ENCODE results near the gene HOXA13.
A peak's percentile ranks its signal among the peaks of the same experiment; 100 is the strongest.

The HOXA13 gene

DNA sequence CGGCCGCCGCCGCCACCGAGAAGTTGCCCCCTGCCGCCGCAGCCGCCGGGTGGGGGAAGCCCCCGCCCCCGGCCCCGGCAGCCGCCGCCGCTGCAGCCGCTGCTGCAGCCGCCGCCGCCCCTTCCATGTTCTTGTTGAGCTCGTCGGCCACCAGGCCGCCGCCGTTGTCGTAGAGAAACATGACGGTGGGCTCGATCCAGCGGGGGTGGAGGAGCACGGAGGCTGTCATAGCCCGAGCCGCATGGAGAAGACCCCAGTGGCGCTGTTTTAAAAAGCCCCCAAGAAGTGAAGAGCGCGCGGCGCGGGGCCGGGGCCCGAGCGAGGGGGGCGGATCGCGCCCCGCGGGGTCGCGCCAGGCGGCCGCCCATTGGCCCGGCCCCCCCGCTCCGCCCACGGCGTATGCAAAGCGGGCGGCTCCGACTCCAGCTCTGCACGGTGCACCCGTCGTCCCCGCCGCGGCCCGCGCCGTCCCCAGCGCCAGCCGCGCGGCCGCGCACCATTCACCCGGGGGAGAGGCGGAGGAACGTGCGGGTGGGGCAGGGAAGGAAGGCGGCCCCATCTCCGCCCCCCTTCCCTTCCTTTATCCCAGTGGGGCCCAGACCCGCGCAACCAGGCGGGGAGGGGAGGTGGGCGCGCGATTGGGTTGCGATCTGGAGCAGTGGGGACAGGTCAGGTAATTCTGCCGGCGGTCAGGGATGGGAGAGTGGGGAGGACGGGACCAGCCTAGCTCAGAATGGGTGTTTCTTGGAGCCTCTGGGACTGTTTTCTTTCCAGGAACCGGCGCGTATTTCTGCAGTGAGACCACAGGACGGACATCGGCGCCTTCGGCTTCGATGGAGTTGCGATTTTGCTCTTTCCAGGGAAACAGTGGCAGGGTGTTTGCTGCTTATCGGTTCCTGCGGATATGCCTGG lies at the start of gene HOXA13:
HOXA13 (minus strand) TSS at position 243 of the 912 bp plus-strand sequence; CDS start at position 229, 14 bp downstream.
- no peak for DNase-seq (ENCODE audit: low read depth in 2 of 2)

DNA sequence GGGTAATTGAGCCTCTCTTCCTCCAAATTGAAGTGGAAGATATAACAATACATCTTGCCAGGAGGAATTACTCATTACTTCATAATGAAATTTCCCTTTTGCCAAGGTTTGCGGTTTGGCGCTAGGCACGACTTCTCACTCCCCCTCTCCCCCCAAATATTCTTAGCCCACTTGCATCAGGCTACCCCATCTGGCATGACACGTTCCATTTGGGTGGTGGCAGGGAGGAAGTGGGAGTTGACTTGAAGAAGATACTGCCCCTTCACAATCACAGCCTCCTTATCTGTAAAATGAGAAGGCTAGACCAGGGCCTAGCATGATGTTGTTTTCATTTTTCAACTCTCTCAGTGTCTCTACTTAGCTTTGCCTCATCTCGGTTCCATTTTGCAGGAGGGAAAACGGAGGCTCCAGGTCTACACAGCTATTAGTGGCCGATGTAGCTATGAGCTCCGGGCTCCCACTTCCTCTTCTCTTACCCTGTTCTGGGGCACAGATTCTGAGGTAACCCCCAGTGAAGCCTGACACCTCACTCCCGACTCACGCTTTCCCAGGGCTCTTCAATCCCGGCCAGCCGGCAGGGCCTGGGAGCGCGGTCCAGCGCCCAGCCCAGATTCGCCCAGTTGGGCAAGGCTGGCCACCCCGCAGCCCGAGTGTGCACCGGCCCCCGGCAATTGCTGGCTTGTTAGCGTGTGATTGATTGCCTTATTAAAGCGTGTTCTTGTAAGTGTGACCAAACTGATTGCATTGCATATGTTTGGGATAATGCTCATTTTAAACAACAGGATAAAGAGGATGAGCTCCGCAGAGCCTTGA lies 49.2 kb upstream of the HOXA13 start:
- DNase-seq (ENCODE audit: low read depth in 2 of 2) = no peak

DNA sequence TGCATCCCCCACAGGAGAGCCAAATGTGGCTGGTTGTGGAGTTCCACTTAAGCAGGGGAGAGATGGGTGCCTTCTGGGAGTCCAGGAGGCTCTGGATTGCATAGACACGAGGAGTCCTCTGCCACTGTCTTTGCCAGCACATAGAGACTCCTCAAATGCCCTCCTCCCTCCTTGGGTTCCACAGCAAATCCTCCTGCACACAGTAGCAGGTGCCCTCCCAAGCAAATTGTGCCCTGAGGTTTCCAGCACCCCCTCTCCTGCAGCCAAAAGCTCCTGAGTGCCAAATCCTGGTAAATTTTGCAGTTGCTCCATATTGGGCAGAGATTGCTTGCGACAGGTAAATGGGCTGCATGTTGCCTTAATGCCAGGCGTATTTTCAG lies 48.5 kb upstream of the HOXA13 start:
- DNase-seq (ENCODE audit: low read depth in 2 of 2) = no peak

DNA sequence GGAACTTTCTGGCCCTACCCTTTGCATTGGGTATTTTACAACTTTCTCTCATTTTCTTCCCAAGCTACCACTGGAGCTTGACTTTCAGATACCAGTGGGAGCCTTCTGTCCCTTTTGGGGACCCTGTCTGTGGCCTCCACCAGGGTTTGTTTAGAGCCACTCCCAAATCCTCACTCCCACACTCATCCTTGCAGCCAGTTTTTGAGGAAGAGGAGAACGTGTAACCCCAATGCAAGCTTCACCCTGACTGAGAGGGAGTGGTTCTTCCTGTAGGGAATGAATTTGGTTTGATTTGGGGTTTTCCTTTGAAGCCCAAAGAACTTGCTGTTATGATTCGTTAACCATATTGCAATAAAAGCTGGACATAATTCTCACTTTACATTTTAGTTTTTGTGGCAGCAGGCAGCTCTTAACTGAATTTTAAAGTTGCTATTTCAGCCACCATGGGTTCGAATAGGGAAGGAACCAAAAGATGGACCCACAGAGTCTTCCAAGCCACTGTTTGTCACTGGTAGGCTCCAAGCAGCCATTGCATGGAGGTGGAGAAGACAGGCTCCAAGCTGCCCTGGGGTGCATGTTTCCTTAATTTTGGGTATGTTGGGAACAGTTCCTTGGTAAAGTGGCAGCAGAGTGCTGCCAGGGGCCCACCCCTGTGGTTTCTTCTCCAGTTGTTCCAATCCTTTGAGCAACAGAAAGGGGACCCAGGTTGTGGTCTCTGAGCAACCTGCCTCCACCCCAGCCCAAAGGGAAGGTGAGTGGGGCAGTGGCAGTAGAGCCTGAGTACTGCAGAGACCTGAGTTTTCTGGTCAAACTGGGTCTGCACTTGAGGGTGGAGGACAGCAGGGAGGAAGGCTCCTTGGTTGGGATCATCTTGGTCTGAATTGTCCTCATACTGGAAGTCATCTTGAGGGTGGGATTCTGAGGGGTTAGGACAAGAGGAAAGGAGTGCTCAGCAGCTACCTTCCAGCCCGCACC lies 47.8 kb upstream of the HOXA13 start:
- no peak for DNase-seq (ENCODE audit: low read depth in 2 of 2)

DNA sequence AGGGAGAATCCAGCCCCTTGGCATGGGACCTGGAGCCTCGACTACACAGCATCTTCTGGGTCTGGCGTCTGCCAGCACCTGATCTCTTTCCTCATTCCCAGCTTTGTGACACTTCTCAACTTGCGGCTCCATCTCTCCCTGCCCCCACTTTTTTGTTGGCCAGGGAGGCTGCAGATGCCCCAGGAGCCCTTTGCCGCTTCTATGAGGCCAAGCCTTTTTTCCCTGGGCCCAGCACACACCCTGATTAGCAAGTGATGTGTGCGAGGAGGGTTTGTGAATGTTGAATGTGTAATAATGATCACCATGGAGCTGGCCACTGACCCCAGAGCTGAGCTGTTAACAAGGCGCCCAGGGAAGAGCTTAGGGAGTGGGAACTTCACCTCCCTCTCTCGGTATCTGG lies 47.1 kb upstream of the HOXA13 start:
- no peak for DNase-seq (ENCODE audit: low read depth in 2 of 2)

DNA sequence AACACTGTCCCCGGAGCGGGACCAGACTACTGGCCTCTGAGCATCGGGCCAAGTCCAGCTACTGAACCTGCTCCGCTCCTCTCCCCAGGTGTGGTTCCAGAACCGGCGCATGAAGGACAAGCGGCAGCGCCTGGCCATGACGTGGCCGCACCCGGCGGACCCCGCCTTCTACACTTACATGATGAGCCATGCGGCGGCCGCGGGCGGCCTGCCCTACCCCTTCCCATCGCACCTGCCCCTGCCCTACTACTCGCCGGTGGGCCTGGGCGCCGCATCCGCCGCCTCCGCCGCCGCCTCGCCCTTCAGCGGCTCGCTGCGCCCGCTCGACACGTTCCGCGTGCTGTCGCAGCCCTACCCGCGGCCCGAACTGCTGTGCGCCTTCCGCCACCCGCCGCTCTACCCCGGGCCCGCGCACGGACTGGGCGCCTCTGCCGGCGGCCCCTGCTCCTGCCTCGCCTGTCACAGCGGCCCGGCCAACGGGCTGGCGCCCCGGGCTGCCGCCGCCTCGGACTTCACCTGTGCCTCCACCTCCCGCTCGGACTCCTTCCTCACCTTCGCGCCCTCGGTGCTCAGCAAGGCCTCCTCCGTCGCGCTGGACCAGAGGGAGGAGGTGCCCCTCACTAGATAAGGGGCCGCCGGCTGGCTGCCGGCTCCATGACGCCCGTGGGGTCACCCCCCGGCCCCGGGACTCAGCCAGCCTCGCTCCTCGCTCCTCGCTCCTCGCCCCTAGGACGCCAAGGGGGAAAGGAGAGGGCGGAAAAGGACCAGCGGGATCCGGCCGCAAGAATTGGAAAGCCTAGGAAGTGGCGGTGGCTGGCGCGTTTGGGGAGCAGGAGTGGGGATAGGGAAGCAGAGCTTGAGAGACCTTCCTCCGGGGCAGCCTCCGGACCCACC lies 46.2 kb upstream of the HOXA13 start:
- no peak for DNase-seq (ENCODE audit: low read depth in 2 of 2)

DNA sequence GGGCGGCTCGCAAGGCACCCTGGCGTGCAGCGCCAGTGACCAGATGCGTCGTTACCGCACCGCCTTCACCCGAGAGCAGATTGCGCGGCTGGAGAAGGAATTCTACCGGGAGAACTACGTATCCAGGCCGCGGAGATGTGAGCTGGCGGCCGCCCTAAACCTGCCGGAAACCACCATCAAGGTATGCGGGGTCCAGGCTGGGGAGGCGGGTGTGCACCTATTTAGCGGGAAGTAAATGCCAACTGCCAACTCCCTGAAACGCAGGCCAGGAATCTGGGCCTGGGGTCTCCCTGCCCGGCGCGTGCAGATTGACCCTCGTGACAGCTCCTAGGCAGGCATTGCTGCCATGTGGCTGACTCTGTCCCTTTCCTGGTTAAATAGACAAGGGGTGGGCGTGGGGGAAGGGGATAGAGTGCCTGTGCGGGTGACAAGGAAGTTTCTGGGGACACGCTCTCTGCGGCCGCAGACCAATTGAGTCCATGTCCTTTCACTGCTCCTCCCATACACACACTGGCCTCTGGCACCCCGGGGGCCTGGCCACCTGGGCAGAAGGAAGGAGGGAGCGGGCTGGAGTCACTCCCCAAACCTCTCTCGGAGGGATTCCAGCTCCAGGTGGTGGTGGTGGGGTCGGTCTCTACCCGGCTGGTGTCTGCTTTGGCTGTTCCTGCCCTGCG lies 45.4 kb upstream of the HOXA13 start:
- no peak for DNase-seq (ENCODE audit: low read depth in 2 of 2)

DNA sequence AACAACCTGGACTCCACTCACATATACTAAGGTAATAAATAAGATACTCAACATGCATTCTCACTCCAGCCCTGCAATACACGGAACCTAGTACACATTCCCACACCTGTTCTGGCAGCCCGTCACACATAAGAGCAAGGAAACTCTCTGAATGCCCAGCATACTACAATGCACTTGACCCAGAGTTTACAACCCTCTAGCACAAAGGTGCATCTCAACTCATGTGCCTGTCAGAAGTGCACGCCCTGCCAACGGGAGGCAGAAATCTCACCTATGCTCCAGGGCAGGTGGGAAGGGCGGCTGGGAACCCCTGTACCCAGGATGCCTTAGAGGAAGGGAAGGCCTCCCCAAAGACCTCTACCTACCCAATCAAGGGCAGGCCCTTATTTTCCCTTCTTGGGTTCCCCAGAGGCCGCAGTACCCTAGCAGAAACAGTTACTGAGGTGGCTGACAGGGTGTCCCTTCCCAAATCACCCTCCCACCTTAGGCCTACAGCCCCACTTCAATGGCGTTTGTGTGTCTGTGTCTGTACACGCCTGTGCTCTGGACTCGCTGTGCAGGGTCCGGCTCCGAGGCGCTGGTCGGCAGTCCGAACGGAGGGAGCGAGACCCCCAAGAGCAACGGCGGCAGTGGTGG lies 44.7 kb upstream of the HOXA13 start:
- DNase-seq (ENCODE audit: low read depth in 2 of 2) = no peak

DNA sequence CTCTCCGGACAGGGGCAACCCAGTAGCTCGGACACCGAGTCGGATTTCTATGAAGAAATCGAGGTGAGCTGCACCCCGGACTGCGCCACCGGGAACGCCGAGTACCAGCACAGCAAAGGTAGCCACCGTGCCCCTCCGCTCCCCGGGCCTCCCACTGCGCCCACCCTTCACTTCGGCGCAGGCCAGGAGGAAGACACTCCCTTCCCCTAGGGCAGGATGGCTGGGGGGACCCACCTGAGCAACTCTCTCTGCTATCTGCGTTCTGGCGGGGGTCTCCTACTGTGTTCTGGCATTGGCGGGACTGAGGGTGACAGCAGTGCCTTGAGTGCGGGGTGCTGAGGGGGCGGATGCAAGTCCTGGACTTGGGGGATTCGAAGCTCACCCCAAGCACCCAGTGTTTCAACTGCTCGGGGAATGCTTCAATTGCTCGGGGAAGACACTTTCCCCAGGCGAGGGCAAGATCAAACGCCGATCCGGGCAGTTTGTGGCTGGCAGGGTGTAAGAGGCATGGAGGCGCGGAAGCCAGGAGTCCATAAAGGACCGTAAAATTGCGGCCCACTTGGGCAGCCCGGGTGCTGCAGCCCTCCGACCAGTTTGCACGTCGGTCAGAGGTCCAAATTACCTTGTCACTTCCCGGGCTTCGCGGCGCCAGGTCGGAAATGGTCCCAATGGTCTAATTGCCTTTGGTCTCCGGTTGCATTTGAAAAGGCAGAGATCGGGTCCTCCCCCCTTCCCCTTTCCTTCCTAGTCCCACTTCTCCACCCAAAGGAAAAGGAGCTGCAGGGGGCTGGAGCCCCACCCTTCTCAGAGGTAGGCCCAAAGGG lies 43.7 kb upstream of the HOXA13 start:
- DNase-seq (ENCODE audit: low read depth in 2 of 2) = no peak

DNA sequence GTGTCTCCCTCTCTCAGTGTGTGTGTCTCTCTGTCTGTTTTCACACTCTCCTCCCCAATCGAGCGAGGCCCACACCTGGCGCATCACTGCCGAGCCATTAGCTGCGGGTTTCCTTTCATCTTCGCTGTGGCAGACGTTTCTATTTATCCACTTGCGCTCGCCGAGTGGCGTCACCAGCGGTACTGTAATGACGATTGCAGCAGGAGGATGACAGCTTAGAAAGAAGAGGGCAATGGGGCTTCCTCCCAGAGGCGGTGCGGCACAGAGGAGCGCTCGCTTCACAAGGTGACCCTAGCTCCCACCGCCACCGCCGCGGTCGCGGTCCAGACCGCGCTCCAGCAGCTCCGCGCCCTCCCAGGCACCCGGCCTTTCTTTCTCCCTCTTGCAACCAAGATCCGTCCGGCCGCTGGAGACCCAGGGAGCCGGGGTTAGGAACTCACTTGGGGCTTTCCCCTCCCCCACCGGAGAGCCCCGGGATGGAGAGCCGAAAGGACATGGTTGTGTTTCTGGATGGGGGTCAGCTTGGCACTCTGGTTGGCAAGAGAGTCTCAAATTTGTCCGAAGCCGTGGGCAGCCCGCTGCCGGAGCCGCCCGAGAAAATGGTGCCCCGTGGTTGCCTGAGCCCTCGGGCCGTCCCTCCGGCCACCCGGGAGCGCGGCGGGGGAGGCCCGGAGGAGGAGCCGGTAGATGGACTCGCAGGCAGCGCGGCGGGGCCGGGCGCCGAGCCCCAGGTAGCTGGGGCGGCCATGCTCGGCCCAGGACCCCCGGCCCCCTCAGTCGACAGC lies 42.9 kb upstream of the HOXA13 start, which contains the start of gene EVX1:
EVX1 (plus strand) TSS at position 248 of the 785 bp plus-strand sequence; CDS start at position 477, 229 bp downstream.
- peak in 1 of 2 donors; percentile 26 for DNase-seq (ENCODE audit: low read depth in 2 of 2)

DNA sequence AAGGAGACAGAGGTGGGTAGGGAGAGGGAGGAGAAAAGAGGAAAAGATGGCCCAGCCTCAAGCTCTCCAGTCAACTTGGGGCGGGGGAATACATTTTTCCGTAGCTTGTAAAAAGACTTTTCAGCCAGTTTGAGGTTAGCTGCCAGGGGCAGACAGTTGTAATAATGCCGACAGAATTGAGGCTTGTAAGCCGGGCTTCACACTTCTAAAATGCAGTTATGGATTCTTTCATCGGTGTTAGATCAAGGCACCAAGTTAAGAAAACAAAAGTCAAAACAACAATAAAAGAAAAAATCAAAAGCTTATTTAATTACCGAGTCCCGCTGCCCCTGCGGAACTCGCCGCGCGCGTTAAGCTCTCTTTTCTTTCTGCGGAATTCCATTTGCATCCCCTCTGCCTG lies 42.3 kb upstream of the HOXA13 start:
- no peak for DNase-seq (ENCODE audit: low read depth in 2 of 2)

DNA sequence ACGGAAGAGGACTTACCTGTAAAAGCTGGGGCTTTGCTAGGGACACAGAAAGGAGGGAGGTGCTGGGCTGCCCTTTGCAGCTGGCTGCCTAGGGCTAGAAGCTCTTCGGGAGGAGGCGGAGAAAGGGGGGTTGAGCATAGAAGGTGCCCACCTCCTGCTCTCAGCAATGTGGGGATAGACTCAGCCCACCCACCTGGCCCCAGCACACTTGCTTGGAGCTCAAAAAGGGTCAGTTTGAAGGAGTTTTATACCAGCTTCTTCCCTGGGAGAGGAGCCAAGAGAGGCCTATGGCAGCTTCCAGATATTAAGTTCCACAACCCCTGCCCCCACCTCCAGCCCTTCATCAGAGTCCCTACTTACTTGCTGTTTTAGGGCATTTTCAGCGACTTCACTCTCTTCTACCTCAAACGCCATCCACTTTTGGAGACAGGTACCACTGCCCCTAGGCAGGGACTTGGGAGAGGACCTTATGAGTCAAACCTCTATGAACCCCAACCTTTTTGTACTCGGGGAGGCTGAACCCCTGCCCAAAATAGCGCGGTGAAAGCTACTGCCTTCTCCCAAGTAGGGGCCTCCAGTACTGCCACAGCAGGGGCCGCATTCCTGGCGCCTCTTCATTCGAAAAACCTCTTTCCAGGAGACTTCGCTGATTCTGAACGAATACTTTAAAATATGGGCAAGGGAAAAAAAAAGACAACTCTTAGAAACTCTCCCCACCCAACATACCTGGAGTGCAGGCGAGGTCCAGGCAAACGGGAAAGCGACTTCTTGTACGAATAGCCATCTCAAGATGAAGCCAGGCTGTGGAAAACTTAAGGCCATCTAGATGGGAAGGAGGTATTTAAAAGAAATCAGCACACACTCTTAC lies 41.5 kb upstream of the HOXA13 start:
- no peak for DNase-seq (ENCODE audit: low read depth in 2 of 2)

DNA sequence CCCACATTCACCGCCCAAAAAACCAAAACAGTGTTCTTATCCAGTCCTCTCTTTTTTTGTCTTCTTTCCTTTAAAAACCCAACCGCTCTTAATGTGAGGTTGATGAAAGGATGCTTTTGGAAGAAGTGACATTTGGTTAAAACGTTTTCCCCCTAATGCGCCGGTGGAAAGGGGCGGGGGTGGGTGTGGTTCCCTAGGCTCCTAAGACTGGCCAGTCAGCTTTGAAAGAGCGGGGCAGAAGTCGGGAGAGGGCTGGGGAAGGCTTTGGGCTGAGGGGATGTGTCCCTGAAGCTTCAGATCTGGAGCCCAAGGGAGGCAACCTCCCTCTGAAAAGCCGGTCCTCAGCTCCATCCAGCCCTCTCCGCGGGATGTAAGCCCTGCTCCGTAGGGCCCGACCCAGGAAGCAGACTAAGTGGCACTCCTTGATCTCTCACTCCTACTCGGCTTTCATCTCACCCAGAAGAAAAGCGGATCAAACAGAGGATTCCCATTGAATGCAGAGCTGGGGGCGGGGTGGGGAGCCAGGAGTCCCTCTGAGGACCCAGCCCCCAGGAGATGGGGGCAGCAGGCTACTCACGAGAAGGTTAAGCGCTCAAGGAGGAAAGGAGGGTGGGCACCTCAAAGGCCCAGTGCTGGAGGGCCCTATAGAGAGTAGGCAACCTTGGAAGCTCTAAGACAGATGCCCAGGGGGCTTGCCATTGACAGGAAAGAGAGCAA lies 40.3 kb upstream of the HOXA13 start:
- no peak for DNase-seq (ENCODE audit: low read depth in 2 of 2)

DNA sequence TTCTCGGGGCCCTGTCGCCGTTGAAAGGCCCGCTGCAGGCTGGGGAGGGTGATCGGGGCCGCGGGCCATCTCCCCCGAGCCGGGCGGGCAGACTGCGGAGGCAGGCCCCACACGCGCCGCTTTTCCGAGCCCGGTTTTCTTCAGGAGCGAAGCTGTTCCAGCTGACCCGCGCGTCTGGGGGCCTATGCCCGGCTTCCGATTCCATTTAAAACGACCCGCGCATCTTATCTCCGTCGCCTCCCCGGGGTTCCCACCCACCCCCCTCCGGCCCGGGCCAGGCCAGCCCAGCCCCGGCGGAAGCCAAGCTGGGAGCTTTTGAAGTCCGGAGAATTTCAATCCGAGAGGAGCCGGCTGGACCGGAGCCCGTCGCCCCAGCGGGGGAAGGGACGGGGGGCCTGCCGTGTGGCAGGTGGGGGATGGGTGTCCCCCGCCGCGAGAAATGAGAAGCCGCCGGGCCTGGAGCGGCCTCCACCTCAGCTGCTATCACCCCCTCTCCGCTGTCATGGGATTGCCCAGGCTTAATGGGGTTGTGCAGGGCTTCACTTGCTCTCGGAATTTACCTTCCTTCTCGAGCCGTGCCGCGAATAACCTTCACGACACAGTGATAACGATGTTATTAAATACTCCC lies 39.6 kb upstream of the HOXA13 start:
- DNase-seq (ENCODE audit: low read depth in 2 of 2) = no peak

DNA sequence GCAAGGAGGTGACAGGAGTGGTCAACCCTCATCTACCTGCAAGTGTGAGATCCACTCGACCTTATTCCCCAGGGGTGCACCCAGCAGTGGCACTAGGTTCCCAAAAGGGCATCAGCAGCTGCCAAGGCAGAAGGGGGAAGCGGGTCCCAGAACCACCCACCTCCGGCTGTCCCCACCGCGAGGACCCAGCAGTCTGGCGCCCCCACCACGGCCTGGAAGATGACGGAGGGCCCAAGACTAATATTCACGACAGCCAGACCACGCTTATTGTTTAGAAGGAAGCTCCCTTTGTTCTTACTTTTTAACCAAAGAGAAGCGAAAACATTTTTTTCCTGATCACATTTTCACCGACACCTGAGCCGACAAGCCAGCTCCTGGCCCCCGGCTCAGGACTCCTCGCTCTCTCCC lies 39.1 kb upstream of the HOXA13 start:
- DNase-seq (ENCODE audit: low read depth in 2 of 2) = no peak

Data from stimulated activated CD4-positive, alpha-beta T cell treated with anti-CD3 and anti-CD28 coated beads, Interleukin-4, amount 100 ng/mL, for 48 hours (primary cell).